Stimulated activated CD8-positive, alpha-beta memory T cell treated with anti-CD3 and anti-CD28 coated beads, Interleukin-12 subunit alpha, Interleukin-12 subunit beta, amount 100 ng/mL, for 1 hour (primary cell): Measurements from ENCODE around the gene VANGL1.

Source experiments
- DNase-seq: peaks from one replicate; pipeline ENCODE4 v3.0.0-alpha.2; 2020; ENCODE audit warnings: low read depth

VANGL1 gene

DNA sequence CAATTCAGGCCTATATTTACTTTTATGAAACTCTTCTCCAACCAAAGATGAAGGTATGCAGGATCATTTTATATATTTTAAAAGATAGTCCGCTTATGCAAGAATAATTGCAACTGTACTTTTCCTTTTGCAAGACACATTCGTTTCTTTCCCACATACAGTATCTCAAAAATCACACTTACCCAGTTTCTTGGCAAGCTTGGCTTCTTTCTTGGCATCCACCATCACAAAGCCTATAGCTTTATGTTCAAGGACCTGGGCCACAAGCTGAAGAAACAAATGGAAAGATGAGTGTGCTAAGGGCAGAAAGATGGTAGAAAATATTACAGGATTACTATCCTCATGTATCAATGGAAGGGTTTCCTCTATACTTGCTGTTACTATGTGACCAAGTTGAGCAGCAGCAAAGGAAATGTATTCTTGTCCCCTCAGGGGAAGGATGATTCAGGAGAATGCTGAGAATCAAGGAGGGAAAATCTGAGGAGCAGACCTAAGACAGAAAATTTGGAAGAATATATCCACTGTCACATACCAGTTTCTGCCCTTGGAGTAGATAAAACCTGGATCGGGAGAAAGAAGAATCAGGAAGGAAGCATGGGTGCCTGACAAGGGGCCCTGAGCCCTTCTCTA, 103.0 kb downstream of the VANGL1 start:
- DNase-seq, result no peak

DNA sequence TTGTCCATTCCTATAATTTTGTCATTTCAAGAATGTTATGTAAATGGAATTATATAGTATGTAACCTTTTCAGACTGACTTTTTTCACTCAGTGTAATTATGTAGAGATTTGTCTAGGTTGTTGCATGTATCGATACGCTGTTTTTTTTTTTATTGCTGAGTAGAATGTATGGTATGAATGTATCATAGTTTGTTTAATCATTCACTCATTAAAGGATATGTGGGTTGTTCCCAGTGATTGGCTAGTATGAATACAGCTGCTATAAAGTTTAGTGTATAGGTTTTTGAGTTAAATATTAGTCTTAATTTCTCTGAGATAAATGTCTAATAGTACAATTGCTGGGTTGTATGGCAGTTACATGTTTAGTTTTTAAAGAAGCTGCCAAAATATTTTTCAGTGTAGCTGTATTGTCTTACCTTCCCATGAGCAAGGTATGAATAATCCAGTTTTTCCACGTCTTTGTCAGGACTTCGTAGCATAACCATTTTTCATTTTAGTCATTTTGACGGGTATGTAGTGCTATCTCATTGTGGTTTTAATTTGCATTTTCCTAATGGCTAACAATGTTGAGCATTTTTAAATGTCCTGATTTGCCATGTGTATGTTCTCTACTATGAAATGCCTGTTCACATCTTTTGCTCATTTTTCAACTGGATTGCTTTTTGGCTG, 104.4 kb downstream of the VANGL1 start:
- no peak for DNase-seq
